Stimulated activated CD4-positive, alpha-beta T cell treated with anti-CD3 and anti-CD28 coated beads, TNF-alpha, amount 100 ng/mL, for 24 hours (primary cell): ENCODE data around the gene TMEM108.

Experiments used
- DNase-seq, 3 experiments: peaks; one replicate each; pipeline ENCODE4 v3.0.0-alpha.2; 2020; ENCODE audit warnings: low read depth in 3 of 3

TMEM108 gene

GRCh38 chr3:133117342-133117741 lies 79.2 kb downstream of the TMEM108 start:
- DNase-seq, result no peak

- DNase-seq, result no peak
These were observed 81.0 kb downstream of the TMEM108 start for GRCh38 chr3:133119176-133119575.

GRCh38 chr3:133121450-133121849 lies 83.3 kb downstream of the TMEM108 start:
- no peak for DNase-seq

- no peak for DNase-seq
These were observed 85.4 kb downstream of the TMEM108 start for GRCh38 chr3:133123636-133124035.

- DNase-seq, result no peak
These were observed 86.3 kb downstream of the TMEM108 start for GRCh38 chr3:133124511-133124910.

GRCh38 chr3:133125171-133125570 lies 87.0 kb downstream of the TMEM108 start:
- DNase-seq, result no peak

- DNase-seq, result no peak
These were observed 87.6 kb downstream of the TMEM108 start for GRCh38 chr3:133125802-133126201.

- no peak for DNase-seq
These were observed 89.2 kb downstream of the TMEM108 start for GRCh38 chr3:133127381-133127780.

GRCh38 chr3:133130168-133130567 lies 92.0 kb downstream of the TMEM108 start:
- no peak for DNase-seq

GRCh38 chr3:133135306-133135705 lies 97.1 kb downstream of the TMEM108 start:
- DNase-seq, result no peak

- DNase-seq, result no peak
These were observed 98.2 kb downstream of the TMEM108 start for GRCh38 chr3:133136114-133137041.

GRCh38 chr3:133137042-133137996 lies 99.1 kb downstream of the TMEM108 start:
- no peak for DNase-seq

GRCh38 chr3:133138017-133138416 lies 99.8 kb downstream of the TMEM108 start:
- DNase-seq, result no peak

GRCh38 chr3:133152056-133152455 lies 113.9 kb downstream of the TMEM108 start:
- DNase-seq, result no peak

- DNase-seq, result no peak
These were observed 114.6 kb downstream of the TMEM108 start for GRCh38 chr3:133152681-133153220.

GRCh38 chr3:133153382-133153781 lies 115.2 kb downstream of the TMEM108 start:
- DNase-seq, result no peak

GRCh38 chr3:133157716-133158115 lies 119.5 kb downstream of the TMEM108 start:
- DNase-seq, result no peak

GRCh38 chr3:133158686-133159085 lies 120.5 kb downstream of the TMEM108 start:
- no peak for DNase-seq

GRCh38 chr3:133159498-133160475 lies 121.6 kb downstream of the TMEM108 start:
- no peak for DNase-seq

- DNase-seq, result no peak
These were observed 123.5 kb downstream of the TMEM108 start for GRCh38 chr3:133161656-133162055.

GRCh38 chr3:133162265-133162664 lies 124.1 kb downstream of the TMEM108 start:
- DNase-seq, result no peak
